Measurements from ENCODE around the gene SCO1. TPM values are rescaled to one million over a fixed set of nuclear protein-coding genes. Genes with fewer than 3 reads are reported as not detected.

Gene SCO1
- total RNA-seq, 1 donor from 2014 or later: 9.4 TPM

- Histone ChIP-seq H3K4me3 (ENCODE audit: low read length in 3 of 3) (no peak overlapping the region), H3K27ac (ENCODE audit: low read depth, low read length) (no peak overlapping the region), H3K36me3 (ENCODE audit: control insufficient read depth in 3 of 3, insufficient read depth in 3 of 3, low read length in 3 of 3) (peaks cover 9 to 27% (median 9%) of the 10 kb centered on the region in 3 donors), H3K4me1 (ENCODE audit: control insufficient read depth in 3 of 3, insufficient read depth in 3 of 3, low read length in 3 of 3) (peaks cover 3 to 15% (median 3%) of the 10 kb centered on the region in 3 donors), H3K27me3 (ENCODE audit: control insufficient read depth in 3 of 3, insufficient read depth in 3 of 3, low read length in 3 of 3) (no peaks in the 10 kb centered on the region), H3K9ac (ENCODE audit: low read depth in 1 of 3, low read length in 3 of 3) (peak overlapping the region in 1 of 3 donors; percentile 34), H3K9me3 (ENCODE audit: control insufficient read depth in 3 of 3, low read length in 3 of 3) (no peaks in the 10 kb centered on the region)
Observed at GRCh38 chr17:10646392-10646990, 50.8 kb downstream of the SCO1 start.

GRCh38 chr17:10640475-10640874 is 56.9 kb downstream of the SCO1 start:
- Histone ChIP-seq H3K36me3 (ENCODE audit: control insufficient read depth in 3 of 3, insufficient read depth in 3 of 3, low read length in 3 of 3) (peaks cover 18 to 47% (median 27%) of the 10 kb centered on the region in 3 donors), H3K27me3 (ENCODE audit: control insufficient read depth in 3 of 3, insufficient read depth in 3 of 3, low read length in 3 of 3) (no peaks in the 10 kb centered on the region), H3K4me3 (ENCODE audit: low read length in 3 of 3) (no peak overlapping the region), H3K27ac (ENCODE audit: low read depth, low read length) (no peak overlapping the region), H3K9me3 (ENCODE audit: control insufficient read depth in 3 of 3, low read length in 3 of 3) (no peaks in the 10 kb centered on the region), H3K4me1 (ENCODE audit: control insufficient read depth in 3 of 3, insufficient read depth in 3 of 3, low read length in 3 of 3) (peaks cover 0 to 8% (median 0%) of the 10 kb centered on the region in 3 donors), H3K9ac (ENCODE audit: low read depth in 1 of 3, low read length in 3 of 3) (no peak overlapping the region)

- H3K36me3 ChIP-seq (ENCODE audit: control insufficient read depth in 3 of 3, insufficient read depth in 3 of 3, low read length in 3 of 3): peaks cover 27 to 64% (median 37%) of the 10 kb centered on the region in 3 donors
- H3K27me3 ChIP-seq (ENCODE audit: control insufficient read depth in 3 of 3, insufficient read depth in 3 of 3, low read length in 3 of 3): no peaks in the 10 kb centered on the region
- no peaks in the 10 kb centered on the region for H3K9me3 ChIP-seq (ENCODE audit: control insufficient read depth in 3 of 3, low read length in 3 of 3)
- no peak overlapping the region for H3K27ac ChIP-seq (ENCODE audit: low read depth, low read length)
- no peaks in the 10 kb centered on the region for H3K4me1 ChIP-seq (ENCODE audit: control insufficient read depth in 3 of 3, insufficient read depth in 3 of 3, low read length in 3 of 3)
- no peak overlapping the region for H3K4me3 ChIP-seq (ENCODE audit: low read length in 3 of 3)
- H3K9ac ChIP-seq (ENCODE audit: low read depth in 1 of 3, low read length in 3 of 3): no peak overlapping the region
Observed at GRCh38 chr17:10638151-10638550, 59.2 kb downstream of the SCO1 start.

- H3K9ac ChIP-seq (ENCODE audit: low read depth in 1 of 3, low read length in 3 of 3): no peak overlapping the region
- H3K27ac ChIP-seq (ENCODE audit: low read depth, low read length): no peak overlapping the region
- no peaks in the 10 kb centered on the region for H3K4me1 ChIP-seq (ENCODE audit: control insufficient read depth in 3 of 3, insufficient read depth in 3 of 3, low read length in 3 of 3)
- H3K36me3 ChIP-seq (ENCODE audit: control insufficient read depth in 3 of 3, insufficient read depth in 3 of 3, low read length in 3 of 3): peaks cover 19 to 55% (median 34%) of the 10 kb centered on the region in 3 donors
- H3K4me3 ChIP-seq (ENCODE audit: low read length in 3 of 3): no peak overlapping the region
- H3K9me3 ChIP-seq (ENCODE audit: control insufficient read depth in 3 of 3, low read length in 3 of 3): no peaks in the 10 kb centered on the region
- H3K27me3 ChIP-seq (ENCODE audit: control insufficient read depth in 3 of 3, insufficient read depth in 3 of 3, low read length in 3 of 3): no peaks in the 10 kb centered on the region
Observed at GRCh38 chr17:10635290-10635689, 62.0 kb downstream of the SCO1 start.

GRCh38 chr17:10633738-10634379 is 63.5 kb downstream of the SCO1 start:
- Histone ChIP-seq H3K36me3 (ENCODE audit: control insufficient read depth in 3 of 3, insufficient read depth in 3 of 3, low read length in 3 of 3) (peaks cover 23 to 55% (median 30%) of the 10 kb centered on the region in 3 donors), H3K9ac (ENCODE audit: low read depth in 1 of 3, low read length in 3 of 3) (no peak overlapping the region), H3K27me3 (ENCODE audit: control insufficient read depth in 3 of 3, insufficient read depth in 3 of 3, low read length in 3 of 3) (no peaks in the 10 kb centered on the region), H3K4me1 (ENCODE audit: control insufficient read depth in 3 of 3, insufficient read depth in 3 of 3, low read length in 3 of 3) (no peaks in the 10 kb centered on the region), H3K9me3 (ENCODE audit: control insufficient read depth in 3 of 3, low read length in 3 of 3) (no peaks in the 10 kb centered on the region), H3K27ac (ENCODE audit: low read depth, low read length) (no peak overlapping the region), H3K4me3 (ENCODE audit: low read length in 3 of 3) (no peak overlapping the region)

- Histone ChIP-seq H3K9me3 (ENCODE audit: control insufficient read depth in 3 of 3, low read length in 3 of 3) (no peaks in the 10 kb centered on the region), H3K27ac (ENCODE audit: low read depth, low read length) (no peak overlapping the region), H3K27me3 (ENCODE audit: control insufficient read depth in 3 of 3, insufficient read depth in 3 of 3, low read length in 3 of 3) (no peaks in the 10 kb centered on the region), H3K4me3 (ENCODE audit: low read length in 3 of 3) (no peak overlapping the region), H3K4me1 (ENCODE audit: control insufficient read depth in 3 of 3, insufficient read depth in 3 of 3, low read length in 3 of 3) (no peaks in the 10 kb centered on the region), H3K36me3 (ENCODE audit: control insufficient read depth in 3 of 3, insufficient read depth in 3 of 3, low read length in 3 of 3) (peaks cover 23 to 43% (median 24%) of the 10 kb centered on the region in 3 donors), H3K9ac (ENCODE audit: low read depth in 1 of 3, low read length in 3 of 3) (no peak overlapping the region)
Observed at GRCh38 chr17:10631701-10632100, 65.6 kb downstream of the SCO1 start.

- Histone ChIP-seq H3K27ac (ENCODE audit: low read depth, low read length) (no peak overlapping the region), H3K4me1 (ENCODE audit: control insufficient read depth in 3 of 3, insufficient read depth in 3 of 3, low read length in 3 of 3) (no peaks in the 10 kb centered on the region), H3K9me3 (ENCODE audit: control insufficient read depth in 3 of 3, low read length in 3 of 3) (no peaks in the 10 kb centered on the region), H3K9ac (ENCODE audit: low read depth in 1 of 3, low read length in 3 of 3) (no peak overlapping the region), H3K27me3 (ENCODE audit: control insufficient read depth in 3 of 3, insufficient read depth in 3 of 3, low read length in 3 of 3) (no peaks in the 10 kb centered on the region), H3K36me3 (ENCODE audit: control insufficient read depth in 3 of 3, insufficient read depth in 3 of 3, low read length in 3 of 3) (peaks cover 23 to 43% (median 24%) of the 10 kb centered on the region in 3 donors), H3K4me3 (ENCODE audit: low read length in 3 of 3) (no peak overlapping the region)
Observed at GRCh38 chr17:10631048-10631700, 66.2 kb downstream of the SCO1 start.

- peaks cover 19 to 34% (median 21%) of the 10 kb centered on the region in 3 donors for H3K36me3 ChIP-seq (ENCODE audit: control insufficient read depth in 3 of 3, insufficient read depth in 3 of 3, low read length in 3 of 3)
- no peak overlapping the region for H3K9ac ChIP-seq (ENCODE audit: low read depth in 1 of 3, low read length in 3 of 3)
- H3K27me3 ChIP-seq (ENCODE audit: control insufficient read depth in 3 of 3, insufficient read depth in 3 of 3, low read length in 3 of 3): no peaks in the 10 kb centered on the region
- no peak overlapping the region for H3K27ac ChIP-seq (ENCODE audit: low read depth, low read length)
- no peak overlapping the region for H3K4me3 ChIP-seq (ENCODE audit: low read length in 3 of 3)
- H3K9me3 ChIP-seq (ENCODE audit: control insufficient read depth in 3 of 3, low read length in 3 of 3): no peaks in the 10 kb centered on the region
- peaks cover under 1 to 5% (median 5%) of the 10 kb centered on the region in 3 donors for H3K4me1 ChIP-seq (ENCODE audit: control insufficient read depth in 3 of 3, insufficient read depth in 3 of 3, low read length in 3 of 3)
Observed at GRCh38 chr17:10629706-10630105, 67.6 kb downstream of the SCO1 start.

GRCh38 chr17:10628756-10629155 is 68.6 kb downstream of the SCO1 start:
- H3K27ac ChIP-seq (ENCODE audit: low read depth, low read length): no peak overlapping the region
- no peaks in the 10 kb centered on the region for H3K27me3 ChIP-seq (ENCODE audit: control insufficient read depth in 3 of 3, insufficient read depth in 3 of 3, low read length in 3 of 3)
- H3K4me1 ChIP-seq (ENCODE audit: control insufficient read depth in 3 of 3, insufficient read depth in 3 of 3, low read length in 3 of 3): peaks cover 10 to 15% (median 15%) of the 10 kb centered on the region in 3 donors
- no peaks in the 10 kb centered on the region for H3K9me3 ChIP-seq (ENCODE audit: control insufficient read depth in 3 of 3, low read length in 3 of 3)
- peaks cover 10 to 29% (median 15%) of the 10 kb centered on the region in 3 donors for H3K36me3 ChIP-seq (ENCODE audit: control insufficient read depth in 3 of 3, insufficient read depth in 3 of 3, low read length in 3 of 3)
- H3K4me3 ChIP-seq (ENCODE audit: low read length in 3 of 3): no peak overlapping the region
- H3K9ac ChIP-seq (ENCODE audit: low read depth in 1 of 3, low read length in 3 of 3): no peak overlapping the region

- Histone ChIP-seq H3K36me3 (ENCODE audit: control insufficient read depth in 3 of 3, insufficient read depth in 3 of 3, low read length in 3 of 3) (peaks cover 3 to 17% (median 10%) of the 10 kb centered on the region in 3 donors), H3K4me3 (ENCODE audit: low read length in 3 of 3) (no peak overlapping the region), H3K9me3 (ENCODE audit: control insufficient read depth in 3 of 3, low read length in 3 of 3) (no peaks in the 10 kb centered on the region), H3K4me1 (ENCODE audit: control insufficient read depth in 3 of 3, insufficient read depth in 3 of 3, low read length in 3 of 3) (peaks cover 19 to 36% (median 24%) of the 10 kb centered on the region in 3 donors), H3K27me3 (ENCODE audit: control insufficient read depth in 3 of 3, insufficient read depth in 3 of 3, low read length in 3 of 3) (no peaks in the 10 kb centered on the region), H3K9ac (ENCODE audit: low read depth in 1 of 3, low read length in 3 of 3) (no peak overlapping the region), H3K27ac (ENCODE audit: low read depth, low read length) (peak overlapping the region; percentile 90)
Observed at GRCh38 chr17:10626390-10626789, 70.9 kb downstream of the SCO1 start.
